DMS114 treated with DMSO at 0.1 percent for 48 hours (cell line): ENCODE measurements around the gene KLC3.

Source experiments
- DNase-seq: peaks from one replicate; lab custom pipeline; 2025; ENCODE audit not compliant: unreplicated experiment; lab: John Stamatoyannopoulos, UW

The KLC3 gene

GRCh38 chr19:45348367-45349125 is 8.0 kb downstream of the KLC3 start:
- no peak for DNase-seq

GRCh38 chr19:45349126-45349415 is 8.5 kb downstream of the KLC3 start:
- DNase-seq = no peak

- no peak for DNase-seq
Observed at GRCh38 chr19:45349430-45349941, 8.9 kb downstream of the KLC3 start.

- DNase-seq = no peak
Observed at GRCh38 chr19:45350477-45351058, 10.0 kb downstream of the KLC3 start.

- no peak for DNase-seq
Observed at GRCh38 chr19:45351401-45351952, 10.9 kb downstream of the KLC3 start.

- no peak for DNase-seq
Observed at GRCh38 chr19:45352062-45352461, 11.5 kb downstream of the KLC3 start.

GRCh38 chr19:45352471-45352870 is 11.9 kb downstream of the KLC3 start:
- DNase-seq = no peak

- no peak for DNase-seq
Observed at GRCh38 chr19:45352914-45353796, 12.6 kb downstream of the KLC3 start.

GRCh38 chr19:45354241-45354842 is 13.8 kb downstream of the KLC3 start:
- DNase-seq = no peak

GRCh38 chr19:45355402-45355801 is 14.9 kb downstream of the KLC3 start:
- no peak for DNase-seq

- no peak for DNase-seq
Observed at GRCh38 chr19:45355910-45356309, 15.4 kb downstream of the KLC3 start.

- DNase-seq = no peak
Observed at GRCh38 chr19:45356760-45357444, 16.4 kb downstream of the KLC3 start.

- no peak for DNase-seq
Observed at GRCh38 chr19:45357445-45357783, 16.9 kb downstream of the KLC3 start.

GRCh38 chr19:45358213-45358792 is 17.8 kb downstream of the KLC3 start:
- DNase-seq = no peak

GRCh38 chr19:45361608-45362007 is 21.1 kb downstream of the KLC3 start:
- no peak for DNase-seq

- no peak for DNase-seq
Observed at GRCh38 chr19:45362291-45362690, 21.7 kb downstream of the KLC3 start.

- no peak for DNase-seq
Observed at GRCh38 chr19:45363861-45364459, 23.4 kb downstream of the KLC3 start.

- no peak for DNase-seq
Observed at GRCh38 chr19:45364696-45365095, 24.1 kb downstream of the KLC3 start.

- no peak for DNase-seq
Observed at GRCh38 chr19:45368127-45368526, 27.6 kb downstream of the KLC3 start.
